Umbilical cord (tissue), 2 donors: ENCODE data around the gene BOC. TPM values are rescaled to one million over a fixed set of nuclear protein-coding genes. Genes with fewer than 3 reads are reported as not detected.

Experiments
- DNase-seq: peaks from one replicate; pipeline ENCODE4 v3.0.0-alpha.2; 2015; ENCODE audit warnings: low spot score
- total RNA-seq: library from RNA; depleted of rRNA; stranded (reverse); fragments of >200 nt; gene quantifications from one replicate; pipeline ENCODE4 v1.2.3, GENCODE V29; 2014; ENCODE audit warnings: low replicate concordance; ENCODE audit not compliant: insufficient read depth

Gene BOC
- total RNA-seq, 1 donor from 2014 or later, result 65.5 TPM

- DNase-seq, result no peak
Observed at GRCh38 chr3:113223475-113224281, 12.3 kb downstream of the BOC start.

DNA sequence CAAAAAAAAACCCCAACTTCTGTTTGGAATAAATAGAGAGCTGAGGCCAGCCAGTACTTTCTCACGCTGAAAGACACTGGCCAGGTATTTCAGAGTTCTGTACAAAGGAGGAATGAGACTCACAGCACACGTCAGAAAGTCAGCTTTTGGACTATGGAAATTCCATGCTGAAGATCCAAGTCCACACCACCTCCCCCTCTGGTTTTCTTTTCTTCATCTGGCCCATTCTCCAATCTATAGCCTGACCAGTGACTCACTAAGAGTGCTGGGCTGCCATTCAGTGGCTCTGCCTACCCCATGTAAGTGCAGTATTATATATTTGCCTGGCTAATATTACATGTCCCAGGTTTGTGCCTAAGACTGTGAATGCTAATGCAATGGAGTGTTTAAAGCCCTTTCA is 13.9 kb downstream of the BOC start:
- no peak for DNase-seq

DNA sequence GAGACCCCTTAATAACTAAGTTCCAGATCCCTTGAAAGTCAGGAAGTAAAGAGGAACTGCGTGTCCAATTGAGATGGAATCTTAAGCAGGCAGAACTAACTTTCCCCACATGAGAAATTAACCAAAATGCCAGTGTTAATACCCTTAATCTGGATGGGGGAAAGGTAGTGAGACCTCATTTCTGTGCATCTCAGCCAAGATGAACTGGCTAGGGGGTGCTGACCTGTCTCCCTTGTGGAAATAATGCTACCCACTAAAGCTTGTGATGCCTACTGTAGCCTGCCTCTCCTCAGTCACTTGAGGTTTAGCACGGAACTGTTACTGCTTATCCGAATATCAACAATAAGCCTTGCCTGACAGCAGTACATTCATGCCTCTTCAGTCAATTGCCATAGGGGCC is 15.1 kb downstream of the BOC start:
- no peak for DNase-seq

GRCh38 chr3:113227146-113227545 is 15.8 kb downstream of the BOC start:
- no peak for DNase-seq

DNA sequence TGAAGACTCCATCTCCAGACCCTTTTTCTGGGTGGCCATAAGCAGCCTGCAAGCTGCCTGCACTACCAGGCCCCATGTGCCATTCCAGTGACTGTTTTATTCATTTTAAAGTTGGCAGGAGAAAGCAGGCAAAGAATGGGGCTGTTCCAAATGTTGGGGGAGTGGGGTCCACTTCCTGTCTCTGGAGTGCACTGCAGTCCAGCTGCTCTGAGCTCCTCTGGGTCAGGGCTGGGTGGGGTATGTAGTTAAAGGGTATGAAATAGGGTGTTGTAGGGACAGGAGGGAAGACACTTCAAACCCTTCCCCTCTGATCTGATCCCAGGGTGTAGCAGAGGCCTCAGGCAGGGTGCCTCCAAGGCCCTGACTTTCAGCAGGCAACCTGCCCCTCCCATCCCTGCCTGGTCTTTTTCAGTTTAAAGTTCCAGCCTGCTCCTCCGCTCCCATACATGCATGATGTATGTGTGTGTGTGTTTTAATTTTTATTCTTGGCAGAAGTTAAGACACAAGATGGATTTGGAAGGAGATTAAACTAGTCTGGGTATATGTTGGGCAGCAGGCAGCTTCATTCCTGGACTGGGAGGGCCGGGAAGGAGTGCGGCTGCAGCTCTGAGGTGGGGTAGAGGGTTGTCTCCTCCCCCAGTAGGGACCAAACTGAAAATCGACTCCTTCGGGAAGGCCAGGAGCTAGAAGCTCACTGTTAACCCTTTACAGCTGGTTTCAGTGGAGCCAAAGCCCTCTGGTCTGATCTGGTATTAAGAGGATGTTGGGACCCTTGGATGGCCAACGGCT is 17.3 kb downstream of the BOC start:
- peak; percentile 98 for DNase-seq

GRCh38 chr3:113231391-113231790 is 20.0 kb downstream of the BOC start:
- no peak for DNase-seq

GRCh38 chr3:113231827-113232253 is 20.5 kb downstream of the BOC start:
- no peak for DNase-seq

DNA sequence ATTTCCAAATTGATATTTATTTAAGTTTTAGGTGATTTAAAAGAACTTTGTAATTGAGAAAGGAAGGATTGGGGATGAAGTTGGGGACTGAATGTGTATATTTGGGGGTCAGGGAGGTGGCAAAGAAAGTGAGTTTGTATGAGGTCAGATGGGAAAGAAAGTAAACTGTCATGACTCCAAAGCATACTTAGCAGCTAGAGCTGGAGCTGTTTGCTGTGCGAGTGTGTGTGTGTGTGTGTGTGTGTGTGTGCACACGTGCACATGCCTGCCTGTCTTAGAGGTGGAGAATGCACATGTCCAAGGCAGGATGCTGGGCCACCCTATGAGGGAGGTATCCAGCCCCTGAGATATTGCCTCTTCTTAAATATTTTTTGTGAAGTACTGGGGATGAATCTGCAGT is 21.0 kb downstream of the BOC start:
- no peak for DNase-seq

- DNase-seq, result no peak
Observed at GRCh38 chr3:113233497-113233896, 22.1 kb downstream of the BOC start.

- no peak for DNase-seq
Observed at GRCh38 chr3:113234028-113234427, 22.7 kb downstream of the BOC start.

GRCh38 chr3:113234688-113235260 is 23.4 kb downstream of the BOC start:
- DNase-seq, result no peak

DNA sequence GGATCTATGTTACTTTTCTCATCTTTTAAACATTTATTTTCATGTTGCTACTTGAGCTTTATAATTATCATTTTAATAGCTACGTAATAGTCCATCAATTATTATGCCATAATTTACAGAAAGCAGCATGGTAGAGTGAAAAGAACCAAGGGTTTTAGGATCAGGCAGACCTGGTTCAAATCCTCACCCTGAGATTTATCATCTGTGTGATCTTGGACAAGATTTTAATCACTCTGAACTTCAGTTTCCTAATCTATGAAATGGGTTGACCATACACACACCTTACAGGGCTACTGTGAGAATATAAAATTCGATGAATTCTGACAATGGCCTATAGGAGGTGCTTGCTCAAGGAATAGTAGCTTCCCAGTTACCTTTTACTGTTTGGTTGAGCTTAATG is 27.1 kb downstream of the BOC start:
- no peak for DNase-seq

- DNase-seq, result no peak
Observed at GRCh38 chr3:113240841-113241240, 29.5 kb downstream of the BOC start.

GRCh38 chr3:113241292-113242095 is 30.1 kb downstream of the BOC start:
- DNase-seq, result peak; percentile 54

DNA sequence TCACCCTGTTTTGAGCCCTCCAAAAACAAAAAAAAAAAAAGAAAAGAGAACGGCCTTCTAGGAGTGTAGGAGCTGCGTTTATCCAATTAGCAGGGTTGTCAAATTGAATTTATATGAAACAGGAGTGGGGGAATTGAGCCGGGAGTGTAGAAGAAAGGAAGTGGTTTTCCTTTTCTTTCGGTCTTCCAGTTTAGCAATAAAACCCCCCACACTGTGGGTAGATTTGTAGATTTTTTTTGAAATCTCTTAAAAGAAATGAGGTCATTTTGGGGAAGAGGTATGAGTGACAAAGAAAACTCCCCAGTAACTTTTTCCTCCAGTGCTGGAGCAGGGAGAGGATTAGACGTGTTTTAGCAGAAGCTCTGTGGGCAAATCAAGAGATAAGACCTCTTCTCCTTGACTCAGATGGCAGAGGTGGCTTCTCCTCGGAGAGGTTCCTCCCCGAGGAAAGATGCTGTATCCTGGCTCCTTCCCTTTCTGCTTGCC is 30.8 kb downstream of the BOC start:
- peak; percentile 79 for DNase-seq

GRCh38 chr3:113243071-113243470 is 31.7 kb downstream of the BOC start:
- no peak for DNase-seq

GRCh38 chr3:113243846-113244245 is 32.5 kb downstream of the BOC start:
- DNase-seq, result no peak

- peak; percentile 57 for DNase-seq
Observed at GRCh38 chr3:113245761-113246161, 34.4 kb downstream of the BOC start.

GRCh38 chr3:113247068-113247467 is 35.7 kb downstream of the BOC start:
- no peak for DNase-seq

DNA sequence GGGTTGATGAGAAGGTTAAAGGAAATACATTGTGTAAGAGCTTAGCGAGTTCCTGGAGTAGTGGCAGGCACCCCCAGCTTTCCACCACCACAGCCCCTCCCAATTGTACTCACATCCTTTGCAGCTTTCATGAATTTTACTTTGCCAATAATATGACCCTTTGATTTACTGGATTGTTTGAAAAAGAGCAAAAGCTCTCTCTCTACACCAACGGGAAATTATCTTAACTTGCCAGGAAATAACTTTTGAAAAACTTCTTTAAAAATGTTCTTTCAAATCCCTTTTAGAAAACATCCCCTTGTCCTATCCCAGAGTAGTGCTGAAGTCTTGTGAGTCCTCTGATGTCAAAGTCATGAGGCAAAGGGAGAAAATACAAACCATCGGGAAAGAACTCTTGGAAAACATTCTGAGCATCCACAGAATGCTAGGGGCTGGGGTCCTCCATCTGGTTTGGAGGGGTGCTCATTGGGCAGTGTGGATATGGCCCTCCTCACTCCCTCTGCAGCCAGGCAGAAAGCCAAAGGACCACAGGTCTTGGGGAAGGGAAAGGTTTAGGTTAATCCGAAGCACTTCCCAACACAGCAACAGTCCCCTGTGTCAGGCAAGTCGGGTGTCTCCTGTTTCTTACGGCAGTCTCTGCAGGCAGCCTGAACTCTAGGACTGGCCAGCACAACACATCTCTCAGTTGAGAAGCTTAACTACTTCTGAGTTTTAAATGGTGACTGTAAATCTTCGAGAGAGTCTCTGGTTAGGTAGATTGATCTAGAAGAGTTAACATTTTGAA is 36.5 kb downstream of the BOC start:
- DNase-seq, result peak; percentile 36

GRCh38 chr3:113249111-113249510 is 37.8 kb downstream of the BOC start:
- DNase-seq, result peak; percentile 74
